Right lobe of liver (tissue), 4 donors: ENCODE results near the gene BCAR3.

Source experiments
- CTCF ChIP-seq, 4 donors: fragments of 200-600 bp in 3 of 4; fragments of 450-650 bp in 1 of 4; IDR thresholded peaks; one replicate each; pipeline versions ENCODE4 v1.5.1 to v1.8.0; 2016 to 2022; ENCODE audit warnings: antibody characterized with exemption in 4 of 4, mild to moderate bottlenecking in 2 of 4
- POLR2A ChIP-seq: fragments of 450-650 bp; IDR thresholded peaks from one replicate; pipeline ENCODE4 v1.6.1; 2017; ENCODE audit warnings: antibody characterized with exemption, mild to moderate bottlenecking
- donor health status: DM: no; HTN: no; CAD: no.
- donor health status: DM: no; HTN: no; CAD: no.
- donor health status: DM: no; HTN: yes; CAD: no.

DNA sequence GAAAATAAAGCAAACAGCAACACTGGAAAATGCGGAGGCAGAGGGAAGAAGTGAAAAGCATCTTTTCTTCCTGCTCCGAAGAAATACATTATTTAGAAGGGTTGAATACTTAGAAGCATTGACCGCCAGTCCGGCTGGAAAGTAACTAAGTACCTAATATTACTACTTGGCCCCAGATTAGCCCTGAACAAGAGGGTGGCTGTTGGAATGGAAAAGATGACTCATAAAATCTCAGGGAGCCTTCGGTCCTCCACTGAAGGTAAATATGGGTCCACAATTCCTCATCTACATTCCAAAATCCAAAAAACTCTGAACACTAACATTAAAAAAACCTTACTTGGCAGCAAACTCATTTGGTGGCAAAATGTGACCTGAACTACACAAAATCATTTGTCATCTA is 40.1 kb downstream of the BCAR3 start:
- TF ChIP-seq CTCF (IDR thresholded peaks at IDR 0.05) (no peak), POLR2A (no peak)
